Esophagus mucosa (tissue), 1 donor: ENCODE results near the gene ZBTB11. TPM values are rescaled to one million over a fixed set of nuclear protein-coding genes. Genes with fewer than 3 reads are reported as not detected.
A peak's percentile ranks its signal among the peaks of the same experiment; 100 is the strongest.
"Not testable (repeated sequence)": the region's sequence is repeated elsewhere in the genome, so short reads cannot be mapped to it uniquely, and the experiment has no call there.

Source experiments
- ATAC-seq: fragments of 200-7000 bp; cut with Tn5 transposase; one replicate; pipeline ENCODE4 v1.9.1; 2020
- total RNA-seq: library from RNA; stranded (reverse); gene quantifications from one replicate; pipeline ENCODE4 v1.2.4, GENCODE V29; 2023
- donor health status: DM: yes; HTN: yes; CAD: no.

Gene ZBTB11
- total RNA-seq, 1 donor from 2014 or later = 10.0 TPM

- ATAC-seq = no peak
Observed at GRCh38 chr3:101643861-101644613, 32.9 kb downstream of the ZBTB11 start.

GRCh38 chr3:101643009-101643844 lies 33.7 kb downstream of the ZBTB11 start:
- no peak for ATAC-seq

- no peak for ATAC-seq
Observed at GRCh38 chr3:101642441-101642840, 34.5 kb downstream of the ZBTB11 start.

GRCh38 chr3:101641397-101642115 lies 35.4 kb downstream of the ZBTB11 start:
- not testable (repeated sequence) for ATAC-seq

GRCh38 chr3:101640256-101640655 lies 36.7 kb downstream of the ZBTB11 start:
- ATAC-seq = no peak

- ATAC-seq = no peak
Observed at GRCh38 chr3:101639280-101639963, 37.5 kb downstream of the ZBTB11 start.

- ATAC-seq = no peak
Observed at GRCh38 chr3:101638261-101638745, 38.6 kb downstream of the ZBTB11 start.

GRCh38 chr3:101637451-101637850 lies 39.5 kb downstream of the ZBTB11 start:
- no peak for ATAC-seq

- ATAC-seq = peak; percentile 77
Observed at GRCh38 chr3:101635954-101636798, 40.8 kb downstream of the ZBTB11 start.

GRCh38 chr3:101635345-101635744 lies 41.6 kb downstream of the ZBTB11 start:
- no peak for ATAC-seq

- ATAC-seq = no peak
Observed at GRCh38 chr3:101634591-101635196, 42.2 kb downstream of the ZBTB11 start.

- no peak for ATAC-seq
Observed at GRCh38 chr3:101633186-101633585, 43.7 kb downstream of the ZBTB11 start.

GRCh38 chr3:101632586-101632985 lies 44.3 kb downstream of the ZBTB11 start:
- no peak for ATAC-seq

- ATAC-seq = not testable (repeated sequence)
Observed at GRCh38 chr3:101631959-101632358, 45.0 kb downstream of the ZBTB11 start.

- ATAC-seq = no peak
Observed at GRCh38 chr3:101631098-101631796, 45.7 kb downstream of the ZBTB11 start.

GRCh38 chr3:101629219-101629618 lies 47.7 kb downstream of the ZBTB11 start:
- ATAC-seq = no peak

GRCh38 chr3:101625879-101626278 lies 51.1 kb downstream of the ZBTB11 start:
- ATAC-seq = no peak

GRCh38 chr3:101624857-101625256 lies 52.1 kb downstream of the ZBTB11 start:
- ATAC-seq = no peak

GRCh38 chr3:101623656-101624055 lies 53.3 kb downstream of the ZBTB11 start:
- no peak for ATAC-seq

GRCh38 chr3:101619734-101620133 lies 57.2 kb downstream of the ZBTB11 start:
- no peak for ATAC-seq
